AG04450 (cell line): Measurements from ENCODE around the gene MAN2B1. TPM values are rescaled to one million over a fixed set of nuclear protein-coding genes. Genes with fewer than 3 reads are reported as not detected.

Experiments
- CTCF ChIA-PET: fragments of 300-600, 350-600 bp; formaldehyde crosslinking; extraction: SDS; loops from one replicate; lab custom pipeline; 2022; ENCODE audit warnings: antibody characterized with exemption, inconsistent platforms; lab: Charles Lee
- POLR2A ChIA-PET: fragments of 350-600 bp; formaldehyde crosslinking; extraction: SDS; loops from one replicate; lab custom pipeline; 2021; ENCODE audit warnings: antibody characterized with exemption, inconsistent platforms; lab: Yijun Ruan, JAX
- DNase-seq: peaks from one replicate; pipeline ENCODE4 v3.0.0-alpha.2; 2011; ENCODE audit warnings: low read depth, low spot score
- H3K27ac ChIP-seq: one replicate; pipeline ENCODE4 v1.5.1; 2012; ENCODE audit warnings: low read depth, low read length, control low read depth
- H3K27me3 ChIP-seq: one replicate; pipeline ENCODE4 v1.6.0; 2012; ENCODE audit warnings: low read length; ENCODE audit not compliant: control insufficient read depth, insufficient read depth
- H3K4me3 ChIP-seq: 2 replicates; pipeline ENCODE4 v1.5.1; 2011; ENCODE audit warnings: mild to moderate bottlenecking, low read depth, low read length, control low read depth
- H3K9me3 ChIP-seq: 2 replicates; pipeline ENCODE4 v1.5.1; 2012; ENCODE audit warnings: low read length; ENCODE audit not compliant: control insufficient read depth, insufficient read depth
- polyA plus RNA-seq: library from polyadenylated mRNA; depleted of rRNA; stranded (reverse); fragments of >200 nt; gene quantifications from 2 replicates; pipeline ENCODE4 v1.2.3, GENCODE V29; 2011
- TF ChIP-seq, protein P1 (sequence below): IDR thresholded peaks from 2 replicates; pipeline ENCODE4 v1.5.1; 2011; ENCODE audit warnings: low read depth, low read length, control low read depth, inconsistent platforms

MAN2B1 gene
- polyA plus RNA-seq, 1 experiment = 30.9 TPM

DNA sequence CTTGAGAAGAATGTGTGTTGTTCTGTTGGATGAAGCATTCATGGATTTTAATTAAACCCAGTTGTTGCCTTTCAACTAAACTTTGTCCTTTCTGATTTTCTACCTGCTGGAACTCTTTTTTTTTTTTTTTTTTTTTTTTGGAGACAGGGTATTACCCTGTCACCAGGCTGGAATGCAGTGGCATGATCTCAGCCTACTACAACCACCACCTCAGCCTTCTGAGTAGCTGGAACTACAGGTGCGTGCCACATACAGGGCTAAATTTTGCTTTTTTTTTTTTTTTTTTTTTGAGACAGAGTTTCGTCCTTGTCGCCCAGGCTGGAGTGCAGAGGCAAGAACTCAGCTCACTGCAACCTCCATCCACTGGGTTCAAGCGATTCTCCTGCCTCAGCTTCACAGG lies 48.9 kb downstream of the MAN2B1 start:
- POLR2A ChIA-PET = no interaction called here

DNA sequence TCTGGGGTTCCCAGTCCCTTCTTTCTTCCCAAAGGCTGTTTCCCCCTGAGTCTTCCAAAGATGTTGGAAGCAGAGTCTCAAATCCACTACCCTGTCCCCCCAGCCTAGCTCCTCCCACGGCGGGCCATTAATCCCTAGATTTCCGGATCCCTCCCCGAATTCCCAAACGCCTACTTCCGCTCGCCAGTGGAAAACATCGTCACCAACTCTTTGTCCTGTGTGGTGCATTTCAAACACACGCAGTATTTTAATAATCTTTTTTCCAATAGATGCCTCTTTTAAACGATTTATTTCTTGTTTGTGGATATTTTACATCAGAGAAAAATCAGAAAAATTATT lies 55.2 kb downstream of the MAN2B1 start:
- TF ChIP-seq, protein P1, sequence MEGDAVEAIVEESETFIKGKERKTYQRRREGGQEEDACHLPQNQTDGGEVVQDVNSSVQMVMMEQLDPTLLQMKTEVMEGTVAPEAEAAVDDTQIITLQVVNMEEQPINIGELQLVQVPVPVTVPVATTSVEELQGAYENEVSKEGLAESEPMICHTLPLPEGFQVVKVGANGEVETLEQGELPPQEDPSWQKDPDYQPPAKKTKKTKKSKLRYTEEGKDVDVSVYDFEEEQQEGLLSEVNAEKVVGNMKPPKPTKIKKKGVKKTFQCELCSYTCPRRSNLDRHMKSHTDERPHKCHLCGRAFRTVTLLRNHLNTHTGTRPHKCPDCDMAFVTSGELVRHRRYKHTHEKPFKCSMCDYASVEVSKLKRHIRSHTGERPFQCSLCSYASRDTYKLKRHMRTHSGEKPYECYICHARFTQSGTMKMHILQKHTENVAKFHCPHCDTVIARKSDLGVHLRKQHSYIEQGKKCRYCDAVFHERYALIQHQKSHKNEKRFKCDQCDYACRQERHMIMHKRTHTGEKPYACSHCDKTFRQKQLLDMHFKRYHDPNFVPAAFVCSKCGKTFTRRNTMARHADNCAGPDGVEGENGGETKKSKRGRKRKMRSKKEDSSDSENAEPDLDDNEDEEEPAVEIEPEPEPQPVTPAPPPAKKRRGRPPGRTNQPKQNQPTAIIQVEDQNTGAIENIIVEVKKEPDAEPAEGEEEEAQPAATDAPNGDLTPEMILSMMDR = no peak
- H3K9me3 ChIP-seq = peaks cover 5% of the 10 kb centered on the region; the same call in 1 of the 2 replicates
- peak; percentile 41 for DNase-seq
- H3K27ac ChIP-seq = peak overlapping the region; percentile 96
- ChIA-PET CTCF (interaction anchor here (1.3 kb wide), 2 partner anchors 47 to 688 kb away, joined by 4 read pairs; no protein-coding TSS in a partner anchor), POLR2A (interaction anchor here (0.6 to 1.6 kb wide), 8 partner anchors 44 to 246 kb away, joined by 3 to 4 read pairs (median 4); partner anchors contain the start of genes MAN2B1, WDR83, ZNF442 and ZNF709)
- peak overlapping the region; percentile 100 for H3K4me3 ChIP-seq
- H3K27me3 ChIP-seq = no peaks in the 10 kb centered on the region

More for the DNA sequence above, 48.9 kb downstream of the MAN2B1 start:
- Histone ChIP-seq H3K9me3 (peaks cover 39% of the 10 kb centered on the region), H3K27ac (no peak overlapping the region), H3K4me3 (no peak overlapping the region), H3K27me3 (no peaks in the 10 kb centered on the region)
- no peak for DNase-seq
- CTCF ChIA-PET = interaction anchor here (0.6 kb wide), 1 partner anchor 17 kb away, joined by 6 read pairs; no protein-coding TSS in a partner anchor
- TF ChIP-seq, protein P1 = no peak

GRCh38 chr19:12610540-12611360 lies 55.8 kb downstream of the MAN2B1 start, which contains the start of the genes ZNF490 and ZNF791:
Gene ZNF490, minus strand, starts transcription at chr19:12610813. Its CDS starts 133 bp downstream, at chr19:12610680.
Gene ZNF791, plus strand, starts transcription at chr19:12610920. Its CDS starts 160 bp downstream, at chr19:12611080.
- TF ChIP-seq, protein P1 = 0 out of 2 replicates have a peak, but pooled peaks have one; percentile 8
- Histone ChIP-seq H3K27ac (peak within 1 kb of the TSS; percentile 96), H3K9me3 (peaks cover 5% of the 10 kb centered on the region; the same call in 1 of the 2 replicates), H3K27me3 (no peaks in the 10 kb centered on the region), H3K4me3 (peak within 1 kb of the TSS; percentile 100)
- DNase-seq = peak; percentile 93
- ChIA-PET CTCF (interaction anchor here (0.6 to 1.3 kb wide), 3 partner anchors 46 to 687 kb away, joined by 3 to 4 read pairs (median 4); no protein-coding TSS in a partner anchor), POLR2A (interaction anchor here (0.6 to 1.6 kb wide), 11 partner anchors 13 to 245 kb away, joined by 3 to 4 read pairs (median 4); partner anchors contain the start of genes MAN2B1, WDR83, ZNF442 and ZNF709)

DNA sequence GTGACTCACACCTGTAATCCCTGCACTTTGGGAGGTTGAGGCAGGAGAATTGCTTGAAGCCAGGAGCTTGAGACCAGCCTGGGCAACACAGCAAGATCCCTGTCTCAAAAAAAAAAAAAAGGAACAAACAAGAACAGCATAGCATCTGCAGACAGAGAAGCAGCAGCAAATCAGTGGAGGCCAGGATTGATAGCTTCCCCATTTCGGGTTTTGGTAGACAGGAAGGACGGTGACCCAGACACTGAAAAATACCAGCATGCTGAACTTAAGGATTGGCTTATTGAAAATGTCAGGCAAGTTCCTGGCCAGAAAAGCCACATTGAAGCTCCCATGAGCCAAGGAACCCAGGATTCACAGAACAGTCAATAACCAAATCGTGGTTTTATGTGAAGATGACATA lies 58.9 kb downstream of the MAN2B1 start:
- DNase-seq = no peak
- peaks cover 5% of the 10 kb centered on the region; the same call in 1 of the 2 replicates for H3K9me3 ChIP-seq
- ChIA-PET POLR2A (no interaction called here), CTCF (interaction anchor here (0.6 to 0.7 kb wide), 3 partner anchors 37 to 970 kb away, joined by 3 read pairs; no protein-coding TSS in a partner anchor)
- TF ChIP-seq, protein P1 = no peak
- H3K4me3 ChIP-seq = no peak overlapping the region
- H3K27ac ChIP-seq = no peak overlapping the region
- no peaks in the 10 kb centered on the region for H3K27me3 ChIP-seq
